A673 (cell line): ENCODE measurements around the gene CCDC97. TPM values are rescaled to one million over a fixed set of nuclear protein-coding genes. Genes with fewer than 3 reads are reported as not detected.

Experiments
- Bru-seq: library from RNA; stranded (reverse); fragments of 400-500 nt; gene quantifications from one replicate; lab custom pipeline; 2021; lab: Mats Ljungman, UMichigan
- BruChase-seq, 2 experiments: library from RNA; stranded (reverse); fragments of 400-500 nt; gene quantifications; one replicate each; lab custom pipeline; 2021; lab: Mats Ljungman, UMichigan
- BruUV-seq: library from RNA; stranded (reverse); fragments of 400-500 nt; replicated peaks from 2 replicates; lab custom pipeline; 2021; lab: Mats Ljungman, UMichigan
- CTCF ChIA-PET: fragments of 300-600 bp; sonication (Branson Sonifier 250); formaldehyde crosslinking; loops from one replicate; lab custom pipeline; 2022; ENCODE audit warnings: antibody characterized with exemption; lab: Charles Lee
- POLR2A ChIA-PET: fragments of 300-600 bp; sonication (Branson Sonifier 250); formaldehyde crosslinking; loops from one replicate; lab custom pipeline; 2022; ENCODE audit warnings: antibody characterized with exemption; ENCODE audit not compliant: low non-redundant PET; lab: Charles Lee
- DNase-seq: peaks from one replicate; pipeline ENCODE4 v3.0.0-alpha.2; 2015; ENCODE audit warnings: low spot score
- H3K27ac ChIP-seq: fragments of 200-600 bp; sonication (generic); 2 replicates; pipeline ENCODE4 v1.5.1; 2016; ENCODE audit warnings: mixed run types, low read depth, mild to moderate bottlenecking, mixed read lengths, antibody characterized with exemption, low read length; ENCODE audit not compliant: poor library complexity, severe bottlenecking
- H3K27me3 ChIP-seq: fragments of 200-600 bp; sonication (generic); replicated peaks from 2 replicates; pipeline ENCODE4 v1.6.1; 2017; ENCODE audit warnings: mixed run types, low read depth, mild to moderate bottlenecking, mixed read lengths, antibody characterized with exemption, low read length; ENCODE audit not compliant: insufficient read depth, poor library complexity
- H3K36me3 ChIP-seq: fragments of 200-600 bp; sonication (generic); 2 replicates; pipeline ENCODE4 v1.6.1; 2016; ENCODE audit warnings: mixed run types, mild to moderate bottlenecking, mixed read lengths, antibody characterized with exemption, low read length; ENCODE audit not compliant: insufficient read depth, poor library complexity, severe bottlenecking
- H3K4me1 ChIP-seq: fragments of 200-600 bp; sonication (generic); 2 replicates; pipeline ENCODE4 v1.6.1; 2017; ENCODE audit warnings: mixed run types, mild to moderate bottlenecking, mixed read lengths, antibody characterized with exemption, low read length; ENCODE audit not compliant: insufficient read depth, poor library complexity, severe bottlenecking
- H3K4me3 ChIP-seq: fragments of 200-600 bp; sonication (generic); 2 replicates; pipeline ENCODE4 v1.5.1; 2016; ENCODE audit warnings: low read depth, mixed run types, mild to moderate bottlenecking, mixed read lengths, low read length; ENCODE audit not compliant: poor library complexity, severe bottlenecking
- H3K9me3 ChIP-seq: fragments of 200-600 bp; sonication (generic); 2 replicates; pipeline ENCODE4 v1.6.1; 2016; ENCODE audit warnings: mixed run types, low read depth, mild to moderate bottlenecking, mixed read lengths, antibody characterized with exemption, low read length; ENCODE audit not compliant: poor library complexity, severe bottlenecking
- EZH2 ChIP-seq: fragments of 200-600 bp; sonication (generic); IDR thresholded peaks from 2 replicates; pipeline ENCODE4 v1.6.1; 2017; ENCODE audit warnings: borderline replicate concordance, low read depth, mild to moderate bottlenecking, mixed read lengths, antibody characterized with exemption, low read length; ENCODE audit not compliant: poor library complexity, severe bottlenecking
- intact Hi-C: fragments of 100-400 bp; cut with micrococcal nuclease; formaldehyde crosslinking; loops from one replicate; pipeline ENCODE4 v1.10.0; 2022; ENCODE audit not compliant: unreplicated experiment
- long read RNA-seq: library from polyadenylated mRNA; stranded (forward); transcript quantifications from one replicate; pipeline ENCODE4 v2.0.0, GENCODE V29; 2022
- total RNA-seq: library from RNA; stranded (reverse); gene quantifications from 2 replicates; pipeline ENCODE4 v1.2.3, GENCODE V29; 2021
- TF ChIP-seq, protein P1 (sequence below): fragments of 300-800, 200-600 bp; sonication (generic); conservative IDR thresholded peaks from 2 replicates; pipeline ENCODE4 v1.5.1; 2017; ENCODE audit warnings: low read depth, mild to moderate bottlenecking, antibody characterized with exemption, low read length, moderate library complexity, mixed read lengths

Gene CCDC97
- total RNA-seq (40.8 and 41.8 TPM in 2 replicates), Bru-seq, nascent RNA (percentile 69 among the genes with signal in this experiment), BruChase-seq, experiment 1, labeled RNA remaining after a 2-hour chase (percentile 76 among the genes with signal in this experiment), BruChase-seq, experiment 2, labeled RNA remaining after a 6-hour chase (percentile 88 among the genes with signal in this experiment)
- long read RNA-seq, transcript CCDC97-201 (5 exons, 3,322 nt) = major isoform, 58 of 90 reads
- long read RNA-seq, partial matches to known transcripts = 3 of 90 reads
- long read RNA-seq, other reads (novel, unspliced or antisense) = 29 of 90 reads

- peaks cover 45% of the 10 kb centered on the region for H3K36me3 ChIP-seq
- TSS peak; percentile 55 for BruUV-seq
- H3K9me3 ChIP-seq = no peaks in the 10 kb centered on the region
- no peak for TF ChIP-seq EZH2
- TF ChIP-seq, protein P1, sequence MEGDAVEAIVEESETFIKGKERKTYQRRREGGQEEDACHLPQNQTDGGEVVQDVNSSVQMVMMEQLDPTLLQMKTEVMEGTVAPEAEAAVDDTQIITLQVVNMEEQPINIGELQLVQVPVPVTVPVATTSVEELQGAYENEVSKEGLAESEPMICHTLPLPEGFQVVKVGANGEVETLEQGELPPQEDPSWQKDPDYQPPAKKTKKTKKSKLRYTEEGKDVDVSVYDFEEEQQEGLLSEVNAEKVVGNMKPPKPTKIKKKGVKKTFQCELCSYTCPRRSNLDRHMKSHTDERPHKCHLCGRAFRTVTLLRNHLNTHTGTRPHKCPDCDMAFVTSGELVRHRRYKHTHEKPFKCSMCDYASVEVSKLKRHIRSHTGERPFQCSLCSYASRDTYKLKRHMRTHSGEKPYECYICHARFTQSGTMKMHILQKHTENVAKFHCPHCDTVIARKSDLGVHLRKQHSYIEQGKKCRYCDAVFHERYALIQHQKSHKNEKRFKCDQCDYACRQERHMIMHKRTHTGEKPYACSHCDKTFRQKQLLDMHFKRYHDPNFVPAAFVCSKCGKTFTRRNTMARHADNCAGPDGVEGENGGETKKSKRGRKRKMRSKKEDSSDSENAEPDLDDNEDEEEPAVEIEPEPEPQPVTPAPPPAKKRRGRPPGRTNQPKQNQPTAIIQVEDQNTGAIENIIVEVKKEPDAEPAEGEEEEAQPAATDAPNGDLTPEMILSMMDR = no peak
- no peaks in the 10 kb centered on the region for H3K27me3 ChIP-seq
- CTCF ChIA-PET = interaction anchor here (0.7 to 1.0 kb wide), 2 partner anchors 47 to 1167 kb away, joined by 6 to 10 read pairs; no protein-coding TSS in a partner anchor
- peak; percentile 92 for DNase-seq
- peak within 1 kb of the TSS; percentile 96 for H3K27ac ChIP-seq
- POLR2A ChIA-PET = no interaction called here
- intact Hi-C loops = loop anchor here (1.0 kb wide), 1 partner anchor 253 kb away; no protein-coding TSS in a partner anchor
- H3K4me1 ChIP-seq = peaks cover 12% of the 10 kb centered on the region
- H3K4me3 ChIP-seq = peak within 1 kb of the TSS; percentile 78
These were observed at the start of gene CCDC97 for GRCh38 chr19:41310033-41310831. CCDC97 (plus strand) TSS chr19:41310172; CDS start chr19:41310311, 139 bp downstream.

DNA sequence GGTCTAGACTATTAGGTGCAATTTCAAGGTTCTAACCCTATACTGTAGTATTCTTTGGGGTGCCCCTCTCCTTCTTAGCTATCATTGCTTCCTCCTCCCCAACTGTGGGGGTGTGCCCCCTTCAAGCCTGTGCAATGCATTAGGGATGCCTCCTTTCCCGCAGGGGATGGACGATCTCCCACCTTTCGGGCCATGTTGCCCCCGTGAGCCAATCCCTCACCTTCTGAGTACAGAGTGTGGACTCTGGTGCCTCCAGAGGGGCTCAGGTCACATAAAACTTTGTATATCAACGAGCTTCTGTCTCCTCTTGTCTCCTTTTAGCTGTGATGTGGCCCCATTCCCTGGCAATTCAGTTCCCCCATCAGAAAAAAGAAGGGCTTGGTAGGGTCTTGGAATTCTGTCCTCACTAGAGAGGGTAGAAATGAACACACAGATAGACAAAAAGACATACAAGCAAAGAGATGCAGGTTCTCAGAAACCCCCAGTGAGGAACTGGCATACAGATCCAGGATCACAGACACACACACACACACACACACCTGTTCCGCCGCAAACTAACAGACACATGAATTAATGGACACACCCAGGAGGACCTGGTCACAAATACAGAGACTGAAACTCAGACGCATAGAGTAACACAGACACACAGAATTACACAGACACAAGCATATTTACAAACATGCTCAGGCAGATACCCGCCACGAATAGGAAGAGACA, 48.3 kb upstream of the CCDC97 start:
- DNase-seq = no peak
- H3K9me3 ChIP-seq = no peaks in the 10 kb centered on the region
- no peaks in the 10 kb centered on the region for H3K36me3 ChIP-seq
- no peak for TF ChIP-seq EZH2
- TF ChIP-seq, protein P1 = no peak
- peak overlapping the region; percentile 93 for H3K27ac ChIP-seq
- BruUV-seq = no TSS peak
- POLR2A ChIA-PET = no interaction called here
- intact Hi-C loops = loop anchor here (1.0 to 5.0 kb wide), 3 partner anchors 57 to 287 kb away; no protein-coding TSS in a partner anchor
- no peaks in the 10 kb centered on the region for H3K27me3 ChIP-seq
- CTCF ChIA-PET = interaction anchor here (0.6 to 3.1 kb wide), 2 partner anchors 56 to 57 kb away, joined by 6 to 49 read pairs; no protein-coding TSS in a partner anchor
- peak overlapping the region; percentile 76 for H3K4me3 ChIP-seq
- peaks cover 4% of the 10 kb centered on the region for H3K4me1 ChIP-seq
